ENCODE data around the gene MYL1. TPM values are rescaled to one million over a fixed set of nuclear protein-coding genes. Genes with fewer than 3 reads are reported as not detected.

The MYL1 gene
- total RNA-seq, 1 donor from 2014 or later = not detected

- DNase-seq (ENCODE audit: extremely low read depth, low read depth, low spot score) = no peak
These were observed 46.7 kb downstream of the MYL1 start for GRCh38 chr2:210268281-210268680.

- DNase-seq (ENCODE audit: extremely low read depth, low read depth, low spot score) = no peak
These were observed 47.3 kb downstream of the MYL1 start for GRCh38 chr2:210267698-210268097.

GRCh38 chr2:210264282-210264681, 50.7 kb downstream of the MYL1 start:
- DNase-seq (ENCODE audit: extremely low read depth, low read depth, low spot score) = no peak

GRCh38 chr2:210263841-210264240, 51.1 kb downstream of the MYL1 start:
- no peak for DNase-seq (ENCODE audit: extremely low read depth, low read depth, low spot score)

- DNase-seq (ENCODE audit: extremely low read depth, low read depth, low spot score) = no peak
These were observed 52.9 kb downstream of the MYL1 start for GRCh38 chr2:210262036-210262435.

- no peak for DNase-seq (ENCODE audit: extremely low read depth, low read depth, low spot score)
These were observed 55.3 kb downstream of the MYL1 start for GRCh38 chr2:210259687-210260086.

GRCh38 chr2:210252699-210253606, 62.0 kb downstream of the MYL1 start:
- DNase-seq (ENCODE audit: extremely low read depth, low read depth, low spot score) = no peak

- no peak for DNase-seq (ENCODE audit: extremely low read depth, low read depth, low spot score)
These were observed 64.4 kb downstream of the MYL1 start for GRCh38 chr2:210250622-210251021.

Other genes with a start within 250 kb of the MYL1 start
- gene KANSL1L, start 143.8 kb downstream of the MYL1 start, total RNA-seq = 8.6 and 9.2 TPM in 2 replicates
- gene ACADL, start 89.7 kb downstream of the MYL1 start, total RNA-seq = 0.05 TPM in 1 of 2 replicates, not detected in the other
- 22.9 and 27.8 TPM in 2 replicates for gene LANCL1, start 161.6 kb upstream of the MYL1 start, total RNA-seq
- 0.34 and 0.53 TPM in 2 replicates for gene CPS1, start 241.4 kb upstream of the MYL1 start, total RNA-seq